H1 (cell line): ENCODE data around the gene BAZ2B. TPM values are rescaled to one million over a fixed set of nuclear protein-coding genes. Genes with fewer than 3 reads are reported as not detected.

ENCODE experiments used
- CBX8 ChIP-seq: fragments of 300-800, 300-1000 bp; sonication (generic); IDR thresholded peaks from 2 replicates; pipeline ENCODE4 v1.7.1; 2016; ENCODE audit warnings: low read depth, low read length, borderline replicate concordance
- YY1 ChIP-seq: IDR thresholded peaks from 2 replicates; pipeline ENCODE4 v1.6.1; 2011; ENCODE audit warnings: low read depth, mild to moderate bottlenecking, low read length
- polyA plus RNA-seq, 7 experiments: library from polyadenylated mRNA; depleted of rRNA in 3 of 7; stranded (reverse) in 5 of 7; unstranded in 2 of 7; fragments of >200 nt in 5 of 7; fragments of 200-250 nt in 2 of 7; gene quantifications; 1 replicate in 5 of 7; 2 replicates in 1 of 7; 4 replicates in 1 of 7; pipeline versions ENCODE4 v1.2.1 to v1.2.3, GENCODE V29; 2011 to 2013; ENCODE audit warnings: missing spikeins in 2 of 7, mixed read lengths in 2 of 7
- total RNA-seq: library from RNA; stranded (reverse); fragmentation: NEBNext Ultra II Directional; extraction: Animal tissue kit (Norgen Biotek cat#: 25700); gene quantifications from 2 replicates; pipeline ENCODE4 v1.2.1, GENCODE V29; 2021

The BAZ2B gene
- total and polyA plus RNA-seq, 2 of the 8 experiments (the other 6 are each of a cell fraction or from before 2014, with no cell fraction given) = 15.2 to 46.3 TPM

DNA sequence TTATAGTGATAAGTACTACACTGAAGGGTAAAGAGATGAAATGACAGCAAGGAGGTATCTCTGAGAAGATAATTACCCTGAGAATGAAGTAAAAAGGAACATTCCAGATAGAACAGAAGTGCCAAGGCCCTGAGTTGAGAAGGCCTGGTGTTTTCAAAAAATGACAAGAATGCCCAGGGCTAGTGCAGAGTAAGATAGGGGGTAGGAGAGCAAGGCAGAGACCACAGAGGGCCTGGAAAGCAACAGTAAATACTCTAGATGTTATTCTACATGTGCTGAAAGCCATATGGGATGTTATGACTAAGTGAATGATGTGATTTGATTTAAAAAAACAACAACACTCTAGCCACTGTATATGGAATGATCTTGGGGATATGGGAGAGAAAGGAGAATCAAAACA is 52.3 kb downstream of the BAZ2B start (continued):
- TF ChIP-seq CBX8 (no peak), YY1 (no peak)
